ENCODE results near the gene FDX2. TPM values are rescaled to one million over a fixed set of nuclear protein-coding genes. Genes with fewer than 3 reads are reported as not detected.
A peak's percentile ranks its signal among the peaks of the same experiment; 100 is the strongest.

Gene FDX2
- total and polyA plus RNA-seq, 2 of the 13 experiments (the other 11 are each of a cell fraction or from before 2014, with no cell fraction given) = 21.0 to 24.7 TPM

GRCh38 chr19:10332158-10332964 is 16.5 kb upstream of the FDX2 start (continued):
- TF ChIP-seq, protein P1, sequence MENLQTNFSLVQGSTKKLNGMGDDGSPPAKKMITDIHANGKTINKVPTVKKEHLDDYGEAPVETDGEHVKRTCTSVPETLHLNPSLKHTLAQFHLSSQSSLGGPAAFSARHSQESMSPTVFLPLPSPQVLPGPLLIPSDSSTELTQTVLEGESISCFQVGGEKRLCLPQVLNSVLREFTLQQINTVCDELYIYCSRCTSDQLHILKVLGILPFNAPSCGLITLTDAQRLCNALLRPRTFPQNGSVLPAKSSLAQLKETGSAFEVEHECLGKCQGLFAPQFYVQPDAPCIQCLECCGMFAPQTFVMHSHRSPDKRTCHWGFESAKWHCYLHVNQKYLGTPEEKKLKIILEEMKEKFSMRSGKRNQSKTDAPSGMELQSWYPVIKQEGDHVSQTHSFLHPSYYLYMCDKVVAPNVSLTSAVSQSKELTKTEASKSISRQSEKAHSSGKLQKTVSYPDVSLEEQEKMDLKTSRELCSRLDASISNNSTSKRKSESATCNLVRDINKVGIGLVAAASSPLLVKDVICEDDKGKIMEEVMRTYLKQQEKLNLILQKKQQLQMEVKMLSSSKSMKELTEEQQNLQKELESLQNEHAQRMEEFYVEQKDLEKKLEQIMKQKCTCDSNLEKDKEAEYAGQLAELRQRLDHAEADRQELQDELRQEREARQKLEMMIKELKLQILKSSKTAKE (CRISPR knock-in tag; IDR thresholded peaks at IDR 0.05; ENCODE audit: borderline replicate concordance) = no peak
- no peak for TF ChIP-seq ZNF30 (CRISPR knock-in tag; IDR thresholded peaks at IDR 0.05)
- TF ChIP-seq ZNF20 (CRISPR knock-in tag; IDR thresholded peaks at IDR 0.05) = no peak
- no peak for TF ChIP-seq ZNF619 (CRISPR knock-in tag; IDR thresholded peaks at IDR 0.05)
- TF ChIP-seq ZNF777 (CRISPR knock-in tag; IDR thresholded peaks at IDR 0.05) = no peak
- TF ChIP-seq ZNF652 (CRISPR knock-in tag; IDR thresholded peaks at IDR 0.05; ENCODE audit: borderline replicate concordance, low read depth) = no peak
- TF ChIP-seq CBX2 (IDR thresholded peaks at IDR 0.05; ENCODE audit: low read depth, low read length) = no peak
- no peak for TF ChIP-seq CBX2 (CRISPR knock-in tag; IDR thresholded peaks at IDR 0.05; ENCODE audit: low read depth)
- TF ChIP-seq ZNF670 (CRISPR knock-in tag; IDR thresholded peaks at IDR 0.05; ENCODE audit: borderline replicate concordance) = no peak
- 0 out of 2 replicates have a peak, but pooled peaks have one; percentile 26 for TF ChIP-seq NCOA1 (CRISPR knock-in tag; IDR thresholded peaks at IDR 0.05)
- TF ChIP-seq CHCHD3 (CRISPR knock-in tag; IDR thresholded peaks at IDR 0.05) = no peak
- TF ChIP-seq ATF4 (CRISPR knock-in tag; IDR thresholded peaks at IDR 0.05) = no peak
- no peak for TF ChIP-seq SOX5 (CRISPR knock-in tag; IDR thresholded peaks at IDR 0.05; ENCODE audit: borderline replicate concordance)
- no peak for TF ChIP-seq HOXA5 (CRISPR knock-in tag; IDR thresholded peaks at IDR 0.05)
- TF ChIP-seq, protein P2, sequence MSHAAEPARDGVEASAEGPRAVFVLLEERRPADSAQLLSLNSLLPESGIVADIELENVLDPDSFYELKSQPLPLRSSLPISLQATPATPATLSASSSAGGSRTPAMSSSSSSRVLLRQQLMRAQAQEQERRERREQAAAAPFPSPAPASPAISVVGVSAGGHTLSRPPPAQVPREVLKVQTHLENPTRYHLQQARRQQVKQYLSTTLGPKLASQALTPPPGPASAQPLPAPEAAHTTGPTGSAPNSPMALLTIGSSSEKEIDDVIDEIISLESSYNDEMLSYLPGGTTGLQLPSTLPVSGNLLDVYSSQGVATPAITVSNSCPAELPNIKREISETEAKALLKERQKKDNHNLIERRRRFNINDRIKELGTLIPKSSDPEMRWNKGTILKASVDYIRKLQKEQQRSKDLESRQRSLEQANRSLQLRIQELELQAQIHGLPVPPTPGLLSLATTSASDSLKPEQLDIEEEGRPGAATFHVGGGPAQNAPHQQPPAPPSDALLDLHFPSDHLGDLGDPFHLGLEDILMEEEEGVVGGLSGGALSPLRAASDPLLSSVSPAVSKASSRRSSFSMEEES (CRISPR knock-in tag; IDR thresholded peaks at IDR 0.05) = no peak
- TF ChIP-seq ZNF230 (CRISPR knock-in tag; IDR thresholded peaks at IDR 0.05) = no peak
- TF ChIP-seq ZNF383 (CRISPR knock-in tag; IDR thresholded peaks at IDR 0.05; ENCODE audit: borderline replicate concordance) = no peak
- TF ChIP-seq ZNF607 (CRISPR knock-in tag; IDR thresholded peaks at IDR 0.05; ENCODE audit: borderline replicate concordance) = no peak; the same call in 1 of the 2 replicates
- TF ChIP-seq XBP1 (CRISPR knock-in tag; IDR thresholded peaks at IDR 0.05) = no peak
- no peak for TF ChIP-seq SNAPC2 (CRISPR knock-in tag; IDR thresholded peaks at IDR 0.05)
- no peak for TF ChIP-seq MED1 (CRISPR knock-in tag; IDR thresholded peaks at IDR 0.05)
- TF ChIP-seq FOXP1 (IDR thresholded peaks at IDR 0.05) = no peak
- no peak for TF ChIP-seq FOXP1 (CRISPR knock-in tag; IDR thresholded peaks at IDR 0.05)
- TF ChIP-seq, protein P3, sequence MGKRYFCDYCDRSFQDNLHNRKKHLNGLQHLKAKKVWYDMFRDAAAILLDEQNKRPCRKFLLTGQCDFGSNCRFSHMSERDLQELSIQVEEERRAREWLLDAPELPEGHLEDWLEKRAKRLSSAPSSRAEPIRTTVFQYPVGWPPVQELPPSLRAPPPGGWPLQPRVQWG (CRISPR knock-in tag; IDR thresholded peaks at IDR 0.05; ENCODE audit: borderline replicate concordance, low read depth) = no peak
- peak; percentile 32; the same call in 1 of the 2 replicates for TF ChIP-seq ZFX (CRISPR knock-in tag; IDR thresholded peaks at IDR 0.05; ENCODE audit: low read depth)
- TF ChIP-seq ZNF737 (CRISPR knock-in tag; IDR thresholded peaks at IDR 0.05; ENCODE audit: borderline replicate concordance) = no peak
- TF ChIP-seq ZFP36L2 (CRISPR knock-in tag; IDR thresholded peaks at IDR 0.05) = no peak
- TF ChIP-seq RAD21 (CRISPR knock-in tag; IDR thresholded peaks at IDR 0.05) = 0 out of 2 replicates have a peak, but pooled peaks have one; percentile 8
- TF ChIP-seq ZNF143 (CRISPR knock-in tag; IDR thresholded peaks at IDR 0.05) = no peak
